H7 (cell line): ENCODE data around the gene OR2S2. TPM values are rescaled to one million over a fixed set of nuclear protein-coding genes. Genes with fewer than 3 reads are reported as not detected.
"Not testable (repeated sequence)": the region's sequence is repeated elsewhere in the genome, so short reads cannot be mapped to it uniquely, and the experiment has no call there.

ENCODE experiments used
- DNase-seq: peaks from one replicate; pipeline ENCODE4 v3.0.0; 2012
- H3K27me3 ChIP-seq: 2 replicates; pipeline ENCODE4 v1.6.0; 2011; ENCODE audit warnings: mild to moderate bottlenecking, low read length; ENCODE audit not compliant: control insufficient read depth, insufficient read depth
- H3K36me3 ChIP-seq: replicated peaks from 2 replicates; pipeline ENCODE4 v1.5.1; 2011; ENCODE audit warnings: low read length; ENCODE audit not compliant: control insufficient read depth, insufficient read depth
- H3K4me3 ChIP-seq: 2 replicates; pipeline ENCODE4 v1.5.1; 2011; ENCODE audit warnings: low read depth, mild to moderate bottlenecking, control low read depth, low read length, moderate library complexity; ENCODE audit not compliant: insufficient read depth
- total RNA-seq: library from RNA; depleted of rRNA; stranded (reverse); fragments of >200 nt; shearing (Covaris generic); gene quantifications from 2 replicates; pipeline ENCODE4 v1.2.3, GENCODE V29; 2014

OR2S2 gene
- total RNA-seq, 1 experiment from 2014 or later = not detected

- Histone ChIP-seq H3K36me3 (no peaks in the 10 kb centered on the region), H3K27me3 (peaks cover 3% of the 10 kb centered on the region), H3K4me3 (no peak overlapping the region)
- no peak for DNase-seq
Observed at GRCh38 chr9:35948901-35949318, 9.0 kb downstream of the OR2S2 start.

GRCh38 chr9:35948451-35948850, 9.5 kb downstream of the OR2S2 start:
- H3K27me3 ChIP-seq = peaks cover 6% of the 10 kb centered on the region
- no peak for DNase-seq
- no peaks in the 10 kb centered on the region for H3K36me3 ChIP-seq
- H3K4me3 ChIP-seq = no peak overlapping the region

- H3K27me3 ChIP-seq = peaks cover 8% of the 10 kb centered on the region
Observed at GRCh38 chr9:35945341-35946018, 12.5 kb downstream of the OR2S2 start.

DNA sequence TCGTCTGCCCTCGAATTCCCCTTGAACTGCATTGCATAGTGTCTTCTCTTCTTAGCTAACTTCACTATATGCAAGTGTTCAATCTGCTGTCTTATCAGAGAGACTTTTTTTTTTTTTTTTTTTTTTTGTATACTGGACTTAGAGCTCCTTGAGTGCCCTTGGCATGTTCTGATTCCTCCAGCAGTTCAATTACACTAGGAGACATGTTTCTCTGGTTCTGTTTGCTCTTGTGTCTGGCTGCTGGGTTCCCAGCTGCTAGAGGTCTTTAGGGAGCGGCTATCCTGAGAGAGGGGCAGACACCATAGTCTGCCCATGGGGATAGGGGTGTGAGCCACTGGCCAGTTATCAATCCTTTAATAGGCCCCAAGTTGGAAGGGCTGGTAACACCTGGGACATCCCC, 13.1 kb downstream of the OR2S2 start:
- H3K27me3 ChIP-seq = peaks cover 8% of the 10 kb centered on the region
- no peak for DNase-seq

More at GRCh38 chr9:35945341-35946018, 12.5 kb downstream of the OR2S2 start:
- Histone ChIP-seq H3K4me3 (no peak overlapping the region), H3K36me3 (no peaks in the 10 kb centered on the region)
- DNase-seq = peak; percentile 77

DNA sequence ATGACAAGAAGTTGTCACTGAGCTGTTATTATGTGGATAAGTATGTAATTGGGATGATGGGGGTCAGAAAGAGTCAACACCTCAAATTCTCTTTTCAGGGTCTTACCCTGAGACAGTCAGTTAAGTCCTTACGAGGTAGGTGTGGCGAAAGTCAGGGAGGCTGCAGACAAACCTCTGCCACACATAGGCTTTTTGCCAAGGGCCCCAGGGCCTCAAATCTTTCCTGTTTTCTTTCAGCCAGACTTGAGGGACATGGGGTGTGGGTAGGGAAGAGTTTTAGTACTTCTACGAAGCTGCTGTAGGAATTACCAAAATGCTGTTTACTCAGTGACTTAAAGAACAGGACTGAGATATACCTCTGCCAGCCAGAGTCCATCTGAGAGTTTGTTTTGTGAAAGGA, 13.8 kb downstream of the OR2S2 start:
- no peaks in the 10 kb centered on the region for H3K36me3 ChIP-seq
- no peak for DNase-seq
- H3K27me3 ChIP-seq = peaks cover 8% of the 10 kb centered on the region
- H3K4me3 ChIP-seq = no peak overlapping the region

More for the DNA sequence above, 13.1 kb downstream of the OR2S2 start:
- Histone ChIP-seq H3K36me3 (no peaks in the 10 kb centered on the region), H3K4me3 (no peak overlapping the region)

- no peak for DNase-seq
- peaks cover 8% of the 10 kb centered on the region for H3K27me3 ChIP-seq
- H3K4me3 ChIP-seq = no peak overlapping the region
- no peaks in the 10 kb centered on the region for H3K36me3 ChIP-seq
Observed at GRCh38 chr9:35942286-35942685, 15.7 kb downstream of the OR2S2 start.

GRCh38 chr9:35940458-35941407, 17.2 kb downstream of the OR2S2 start:
- DNase-seq = no peak

GRCh38 chr9:35939679-35940250, 18.2 kb downstream of the OR2S2 start:
- H3K36me3 ChIP-seq = no peaks in the 10 kb centered on the region
- H3K27me3 ChIP-seq = peaks cover 8% of the 10 kb centered on the region
- no peak for DNase-seq
- H3K4me3 ChIP-seq = no peak overlapping the region

More at GRCh38 chr9:35940458-35941407, 17.2 kb downstream of the OR2S2 start:
- Histone ChIP-seq H3K4me3 (no peak overlapping the region), H3K27me3 (peaks cover 8% of the 10 kb centered on the region), H3K36me3 (no peaks in the 10 kb centered on the region)

GRCh38 chr9:35938474-35939356, 19.2 kb downstream of the OR2S2 start:
- H3K4me3 ChIP-seq = no peak overlapping the region
- H3K36me3 ChIP-seq = no peaks in the 10 kb centered on the region
- DNase-seq = no peak
- H3K27me3 ChIP-seq = peaks cover 5% of the 10 kb centered on the region

GRCh38 chr9:35937227-35937626, 20.7 kb downstream of the OR2S2 start:
- H3K4me3 ChIP-seq = no peak overlapping the region
- DNase-seq = no peak
- H3K36me3 ChIP-seq = no peaks in the 10 kb centered on the region
- no peaks in the 10 kb centered on the region for H3K27me3 ChIP-seq

DNA sequence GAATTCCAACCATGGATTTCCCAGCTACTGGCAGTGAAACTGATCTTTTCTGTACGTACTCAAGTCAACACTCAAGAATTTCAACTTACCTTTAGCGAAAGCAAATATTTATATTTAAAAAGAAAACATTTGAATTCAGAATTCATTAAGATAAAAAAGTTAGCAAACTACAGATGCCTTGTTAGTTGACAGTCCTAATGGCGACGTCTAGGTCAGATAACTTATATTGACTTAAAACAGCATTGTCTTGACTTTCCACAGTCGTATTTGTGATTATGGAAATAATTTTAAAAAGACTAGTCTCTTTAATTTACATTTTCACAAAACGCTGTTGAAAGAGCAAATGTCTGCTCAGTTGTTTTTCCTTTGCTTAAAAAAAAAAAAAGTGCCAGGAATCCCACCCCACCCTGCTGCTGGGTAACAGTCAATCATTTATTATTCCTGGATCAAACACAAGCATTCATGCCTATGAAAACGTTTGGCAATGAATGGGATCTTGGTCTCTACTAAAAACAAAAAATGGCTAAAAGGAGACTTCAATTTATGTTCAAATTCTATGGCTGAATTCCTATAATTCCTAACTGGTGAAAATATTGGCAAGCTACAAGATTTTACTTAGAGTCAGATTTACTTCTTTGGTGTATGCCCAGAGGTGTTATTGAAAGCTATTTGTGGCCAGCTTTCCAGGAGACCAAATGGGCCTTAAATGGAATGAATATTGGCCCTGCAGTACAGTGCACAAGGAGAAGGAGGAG, 22.0 kb downstream of the OR2S2 start:
- H3K4me3 ChIP-seq = no peak overlapping the region
- no peak for DNase-seq
- no peaks in the 10 kb centered on the region for H3K36me3 ChIP-seq
- no peaks in the 10 kb centered on the region for H3K27me3 ChIP-seq

GRCh38 chr9:35935261-35935660, 22.7 kb downstream of the OR2S2 start:
- Histone ChIP-seq H3K4me3 (no peak overlapping the region), H3K36me3 (no peaks in the 10 kb centered on the region), H3K27me3 (no peaks in the 10 kb centered on the region)
- DNase-seq = no peak

DNA sequence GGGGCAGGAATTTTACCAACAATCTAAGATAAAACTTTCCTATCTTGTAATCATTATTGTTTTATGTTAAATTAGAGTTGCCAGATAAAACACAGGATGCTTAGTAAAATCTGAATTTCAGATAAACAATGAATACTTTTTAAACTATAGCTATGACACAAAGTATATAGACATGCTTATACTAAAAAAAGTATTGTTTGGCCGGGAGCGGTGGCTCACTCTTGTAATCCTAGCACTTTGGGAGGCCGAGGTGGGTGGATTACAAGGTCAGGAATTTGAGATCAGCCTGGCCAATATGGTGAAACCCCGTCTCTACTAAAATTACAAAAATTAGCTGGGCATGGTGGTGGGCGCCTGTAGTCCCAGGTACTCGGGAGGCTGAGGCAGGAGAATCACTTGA, 23.9 kb downstream of the OR2S2 start:
- H3K27me3 ChIP-seq, H3K4me3 ChIP-seq, H3K36me3 ChIP-seq, DNase-seq: not testable (repeated sequence)
